Suprapubic skin (tissue), 4 donors: ENCODE measurements around the gene TMEM63B. TPM values are rescaled to one million over a fixed set of nuclear protein-coding genes. Genes with fewer than 3 reads are reported as not detected.

Experiments
- DNase-seq, 2 donors: peaks; one replicate each; pipeline ENCODE4 v3.0.0-alpha.2; 2019; ENCODE audit warnings: low spot score in 2 of 2
- H3K27ac ChIP-seq: fragments of 200-600 bp; sonication (generic); one replicate; pipeline ENCODE4 v1.5.1; 2019
- H3K27me3 ChIP-seq: fragments of 200-600 bp; sonication (generic); one replicate; pipeline ENCODE4 v1.5.1; 2019
- H3K36me3 ChIP-seq: fragments of 200-600 bp; sonication (generic); one replicate; pipeline ENCODE4 v1.5.1; 2019
- H3K4me1 ChIP-seq: fragments of 200-600 bp; sonication (generic); one replicate; pipeline ENCODE4 v1.5.1; 2019
- H3K4me3 ChIP-seq: fragments of 200-600 bp; sonication (generic); one replicate; pipeline ENCODE4 v1.5.1; 2019; ENCODE audit warnings: mild to moderate bottlenecking
- H3K9me3 ChIP-seq: fragments of 200-600 bp; sonication (generic); one replicate; pipeline ENCODE4 v1.5.1; 2019
- EP300 ChIP-seq: sonication (generic); formaldehyde crosslinking; IDR thresholded peaks from one replicate; pipeline ENCODE4 v1.6.1; 2017; ENCODE audit warnings: antibody characterized with exemption
- POLR2A ChIP-seq, 2 donors: fragments of 450-650 bp; IDR thresholded peaks; one replicate each; pipeline ENCODE4 v1.6.1; 2017; ENCODE audit warnings: antibody characterized with exemption in 2 of 2, mild to moderate bottlenecking in 2 of 2, moderate library complexity in 2 of 2
- POLR2AphosphoS5 ChIP-seq, 3 donors: sonication (generic); formaldehyde crosslinking; IDR thresholded peaks; one replicate each; pipeline ENCODE4 v1.6.1; 2017; ENCODE audit warnings: antibody characterized with exemption in 3 of 3
- WGBS: methylation state at CpG from one replicate; pipeline ENCODE4 v1.1.5; 2018; 5-methylcytosine and 5-hydroxymethylcytosine counted together
- total RNA-seq, 4 donors: library from RNA; depleted of rRNA; stranded (reverse); fragments of >200 nt; gene quantifications; one replicate each; pipeline ENCODE4 v1.1.0, GENCODE V29; 2016
- TF ChIP-seq, protein P1 (sequence below), 2 donors: fragments of 200-600 bp in 1 of 2; fragments of 450-650 bp in 1 of 2; sonication (generic) in 1 of 2; IDR thresholded peaks; one replicate each; pipeline ENCODE4 v1.5.1; 2016 to 2019; ENCODE audit warnings: antibody characterized with exemption in 2 of 2, mild to moderate bottlenecking in 1 of 2, moderate library complexity in 1 of 2

The TMEM63B gene
- total RNA-seq, 4 donors from 2014 or later = 71.5 to 89.0 (median 84.5) TPM

GRCh38 chr6:44145839-44146238, 18.5 kb downstream of the TMEM63B start:
- Histone ChIP-seq H3K36me3 (peaks cover 91% of the 10 kb centered on the region), H3K27me3 (no peaks in the 10 kb centered on the region), H3K27ac (no peak overlapping the region), H3K4me3 (no peak overlapping the region), H3K4me1 (no peaks in the 10 kb centered on the region), H3K9me3 (no peaks in the 10 kb centered on the region)
- TF ChIP-seq POLR2AphosphoS5 (IDR thresholded peaks at IDR 0.05) (no peak), EP300 (no peak), POLR2A (IDR thresholded peaks at IDR 0.05) (no peak)
- TF ChIP-seq, protein P1, sequence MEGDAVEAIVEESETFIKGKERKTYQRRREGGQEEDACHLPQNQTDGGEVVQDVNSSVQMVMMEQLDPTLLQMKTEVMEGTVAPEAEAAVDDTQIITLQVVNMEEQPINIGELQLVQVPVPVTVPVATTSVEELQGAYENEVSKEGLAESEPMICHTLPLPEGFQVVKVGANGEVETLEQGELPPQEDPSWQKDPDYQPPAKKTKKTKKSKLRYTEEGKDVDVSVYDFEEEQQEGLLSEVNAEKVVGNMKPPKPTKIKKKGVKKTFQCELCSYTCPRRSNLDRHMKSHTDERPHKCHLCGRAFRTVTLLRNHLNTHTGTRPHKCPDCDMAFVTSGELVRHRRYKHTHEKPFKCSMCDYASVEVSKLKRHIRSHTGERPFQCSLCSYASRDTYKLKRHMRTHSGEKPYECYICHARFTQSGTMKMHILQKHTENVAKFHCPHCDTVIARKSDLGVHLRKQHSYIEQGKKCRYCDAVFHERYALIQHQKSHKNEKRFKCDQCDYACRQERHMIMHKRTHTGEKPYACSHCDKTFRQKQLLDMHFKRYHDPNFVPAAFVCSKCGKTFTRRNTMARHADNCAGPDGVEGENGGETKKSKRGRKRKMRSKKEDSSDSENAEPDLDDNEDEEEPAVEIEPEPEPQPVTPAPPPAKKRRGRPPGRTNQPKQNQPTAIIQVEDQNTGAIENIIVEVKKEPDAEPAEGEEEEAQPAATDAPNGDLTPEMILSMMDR (IDR thresholded peaks at IDR 0.05) = no peak
- DNase-seq = no peak

DNA sequence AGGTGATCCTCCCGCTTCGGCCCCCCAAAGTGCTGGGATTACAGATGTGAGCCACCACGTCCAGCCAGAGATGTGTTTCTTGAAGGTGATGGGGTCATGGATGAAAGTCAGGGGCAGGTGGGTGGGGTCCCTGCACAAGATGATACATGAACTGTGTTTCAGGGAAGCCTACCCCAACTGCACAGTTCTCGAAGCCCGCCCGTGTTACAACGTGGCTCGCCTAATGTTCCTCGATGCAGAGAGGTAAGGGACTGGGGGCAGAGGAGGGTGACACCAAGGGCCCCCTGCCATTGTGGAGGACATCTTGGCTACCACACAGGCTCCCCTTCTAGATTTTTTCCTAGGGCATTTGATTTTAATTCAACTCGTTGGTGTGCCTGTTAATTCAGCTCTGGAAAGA, 19.3 kb downstream of the TMEM63B start:
- TF ChIP-seq EP300 (no peak), POLR2A (IDR thresholded peaks at IDR 0.05) (no peak), POLR2AphosphoS5 (IDR thresholded peaks at IDR 0.05) (no peak)
- TF ChIP-seq, protein P1 (IDR thresholded peaks at IDR 0.05) = no peak
- 87% methylated on average over 10 of the region's 10 CpGs for WGBS
- no peak overlapping the region for H3K4me3 ChIP-seq

GRCh38 chr6:44147256-44147655, 19.9 kb downstream of the TMEM63B start:
- no peak for DNase-seq
- Histone ChIP-seq H3K4me1 (peaks cover 4% of the 10 kb centered on the region), H3K27me3 (no peaks in the 10 kb centered on the region), H3K9me3 (no peaks in the 10 kb centered on the region), H3K4me3 (no peak overlapping the region), H3K36me3 (peaks cover 82% of the 10 kb centered on the region), H3K27ac (no peak overlapping the region)
- TF ChIP-seq POLR2AphosphoS5 (IDR thresholded peaks at IDR 0.05) (no peak), POLR2A (IDR thresholded peaks at IDR 0.05) (no peak), EP300 (no peak)
- TF ChIP-seq, protein P1 (IDR thresholded peaks at IDR 0.05) = no peak
- 100% methylated on average over 2 of the region's 7 CpGs for WGBS

More for the DNA sequence above, 19.3 kb downstream of the TMEM63B start:
- DNase-seq = no peak
- peaks cover 3% of the 10 kb centered on the region for H3K4me1 ChIP-seq
- no peak overlapping the region for H3K27ac ChIP-seq
- peaks cover 85% of the 10 kb centered on the region for H3K36me3 ChIP-seq
- H3K27me3 ChIP-seq = no peaks in the 10 kb centered on the region
- no peaks in the 10 kb centered on the region for H3K9me3 ChIP-seq

- no peaks in the 10 kb centered on the region for H3K27me3 ChIP-seq
- H3K9me3 ChIP-seq = no peaks in the 10 kb centered on the region
- H3K4me1 ChIP-seq = peaks cover 4% of the 10 kb centered on the region
- H3K4me3 ChIP-seq = no peak overlapping the region
- no peak for DNase-seq
- peaks cover 76% of the 10 kb centered on the region for H3K36me3 ChIP-seq
- TF ChIP-seq POLR2AphosphoS5 (IDR thresholded peaks at IDR 0.05) (no peak), POLR2A (IDR thresholded peaks at IDR 0.05) (no peak), EP300 (no peak)
- TF ChIP-seq, protein P1 (IDR thresholded peaks at IDR 0.05) = no peak
- WGBS = 85% methylated on average over 5 of the region's 9 CpGs
- no peak overlapping the region for H3K27ac ChIP-seq
Observed at GRCh38 chr6:44148306-44148705, 21.0 kb downstream of the TMEM63B start.

DNA sequence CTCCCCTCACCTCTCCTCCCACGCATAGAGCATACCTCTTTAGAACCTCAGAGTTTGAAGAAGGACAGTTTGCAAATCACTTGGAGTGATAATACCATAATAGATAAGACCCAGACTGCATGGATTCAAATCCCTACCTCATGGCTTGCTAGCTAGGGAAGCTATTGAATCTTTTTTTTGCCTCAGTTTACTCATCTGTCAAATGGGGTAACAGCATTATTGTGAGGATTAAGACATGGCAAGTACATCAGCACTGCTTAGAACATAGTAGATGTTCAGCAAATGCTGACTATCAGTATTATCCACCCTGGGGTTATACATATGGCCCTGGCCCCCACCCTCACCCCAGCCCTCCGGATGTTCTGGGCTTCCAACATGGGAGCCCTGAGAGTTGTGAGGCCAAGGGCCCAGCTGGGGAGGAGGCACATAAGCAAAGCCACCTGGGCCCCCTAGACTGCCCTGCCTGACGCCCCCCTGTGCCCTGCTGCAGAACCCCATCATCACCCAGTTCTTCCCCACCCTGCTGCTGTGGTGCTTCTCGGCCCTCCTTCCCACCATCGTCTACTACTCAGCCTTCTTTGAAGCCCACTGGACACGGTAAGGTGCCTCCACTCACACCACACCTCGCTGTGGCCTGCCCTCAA, 22.1 kb downstream of the TMEM63B start:
- Histone ChIP-seq H3K4me3 (no peak overlapping the region), H3K36me3 (peaks cover 75% of the 10 kb centered on the region), H3K4me1 (peaks cover 4% of the 10 kb centered on the region), H3K9me3 (no peaks in the 10 kb centered on the region), H3K27ac (no peak overlapping the region), H3K27me3 (no peaks in the 10 kb centered on the region)
- TF ChIP-seq, protein P1 (IDR thresholded peaks at IDR 0.05) = no peak
- no peak for TF ChIP-seq EP300
- TF ChIP-seq POLR2A (IDR thresholded peaks at IDR 0.05) = no peak
- no peak for TF ChIP-seq POLR2AphosphoS5 (IDR thresholded peaks at IDR 0.05)
- DNase-seq = no peak
- WGBS = 79% methylated on average over 7 of the region's 7 CpGs
